ENCODE measurements around the gene PIK3R1.
A peak's percentile ranks its signal among the peaks of the same experiment; 100 is the strongest.

PIK3R1 gene

DNA sequence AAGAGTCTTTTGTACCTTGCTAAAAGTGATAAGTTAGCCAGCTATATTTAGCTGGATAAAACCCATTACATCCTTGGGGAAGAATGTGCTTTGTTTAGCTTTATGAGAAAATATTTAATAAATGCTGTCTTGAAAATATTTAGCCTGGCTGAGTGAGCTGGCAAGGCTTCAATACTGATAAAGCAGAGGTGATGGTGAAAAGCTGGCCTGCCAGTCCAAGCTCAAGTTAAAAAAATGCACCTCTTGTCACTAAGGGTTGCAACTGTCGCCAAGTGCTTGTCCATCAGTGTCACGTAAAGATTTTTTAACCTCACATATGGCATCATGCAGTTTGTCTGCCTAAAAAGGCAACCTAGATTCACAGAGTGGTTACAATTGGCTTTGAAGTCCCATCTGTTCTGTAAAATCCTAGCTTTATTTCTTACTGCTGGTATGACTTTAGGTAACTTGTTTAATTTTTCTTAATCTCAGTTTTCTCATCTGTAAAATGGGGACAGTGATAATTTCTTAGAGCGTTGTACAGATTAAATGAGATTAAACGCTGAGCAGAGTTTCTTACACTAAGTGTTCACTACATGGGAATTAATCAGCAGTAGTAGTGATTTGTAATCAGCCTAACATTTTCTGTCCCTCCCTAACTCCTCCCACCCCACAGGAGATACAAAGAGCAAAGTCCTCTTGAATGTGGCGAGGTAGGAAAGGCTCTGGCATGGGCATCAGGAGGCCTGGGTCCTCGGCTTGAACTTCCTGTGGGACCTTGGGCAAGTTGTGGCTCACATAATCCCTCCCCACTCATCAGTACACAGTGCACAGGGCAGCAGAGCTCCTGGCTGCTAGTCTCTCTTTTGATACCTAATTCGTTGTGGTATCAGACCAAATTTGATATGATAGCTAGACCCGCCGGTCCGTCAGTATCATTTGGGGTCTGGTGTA lies 48.7 kb downstream of the PIK3R1 start:
- Histone ChIP-seq H3K9me3 (ENCODE audit: control insufficient read depth in 5 of 5, low read length in 5 of 5) (no peaks in the 10 kb centered on the region), H3K4me3 (ENCODE audit: low read depth in 1 of 5, low read length in 5 of 5) (no peak overlapping the region), H3K27ac (ENCODE audit: low read depth, low read length) (peak overlapping the region; percentile 82), H3K9ac (ENCODE audit: low read length in 5 of 5) (peak overlapping the region in 3 of 5 donors; percentile 9 to 73 (median 30)), H3K4me1 (ENCODE audit: control insufficient read depth in 5 of 5, insufficient read depth in 5 of 5, low read length in 5 of 5) (peaks cover 8 to 81% (median 75%) of the 10 kb centered on the region in 5 donors), H3K36me3 (ENCODE audit: control insufficient read depth in 5 of 5, insufficient read depth in 5 of 5, low read length in 5 of 5) (no peaks in the 10 kb centered on the region), H3K27me3 (ENCODE audit: control insufficient read depth in 5 of 5, insufficient read depth in 4 of 5, low read length in 5 of 5) (no peaks in the 10 kb centered on the region)

GRCh38 chr5:68265347-68265746 lies 49.8 kb downstream of the PIK3R1 start:
- H3K9me3 ChIP-seq (ENCODE audit: control insufficient read depth in 5 of 5, low read length in 5 of 5): no peaks in the 10 kb centered on the region

GRCh38 chr5:68265822-68266395 lies 50.4 kb downstream of the PIK3R1 start:
- no peak overlapping the region for H3K4me3 ChIP-seq (ENCODE audit: low read depth in 1 of 5, low read length in 5 of 5)
- H3K9me3 ChIP-seq (ENCODE audit: control insufficient read depth in 5 of 5, low read length in 5 of 5): no peaks in the 10 kb centered on the region
- no peaks in the 10 kb centered on the region for H3K36me3 ChIP-seq (ENCODE audit: control insufficient read depth in 5 of 5, insufficient read depth in 5 of 5, low read length in 5 of 5)
- peak overlapping the region; percentile 82 for H3K27ac ChIP-seq (ENCODE audit: low read depth, low read length)
- H3K4me1 ChIP-seq (ENCODE audit: control insufficient read depth in 5 of 5, insufficient read depth in 5 of 5, low read length in 5 of 5): peaks cover 6 to 89% (median 78%) of the 10 kb centered on the region in 5 donors
- peak overlapping the region in 3 of 5 donors; percentile 33 to 73 (median 53) for H3K9ac ChIP-seq (ENCODE audit: low read length in 5 of 5)
- H3K27me3 ChIP-seq (ENCODE audit: control insufficient read depth in 5 of 5, insufficient read depth in 4 of 5, low read length in 5 of 5): no peaks in the 10 kb centered on the region

More at GRCh38 chr5:68265347-68265746, 49.8 kb downstream of the PIK3R1 start:
- H3K4me3 ChIP-seq (ENCODE audit: low read depth in 1 of 5, low read length in 5 of 5): no peak overlapping the region
- peak overlapping the region in 2 of 5 donors; percentile 9 to 73 for H3K9ac ChIP-seq (ENCODE audit: low read length in 5 of 5)
- H3K27me3 ChIP-seq (ENCODE audit: control insufficient read depth in 5 of 5, insufficient read depth in 4 of 5, low read length in 5 of 5): no peaks in the 10 kb centered on the region
- H3K36me3 ChIP-seq (ENCODE audit: control insufficient read depth in 5 of 5, insufficient read depth in 5 of 5, low read length in 5 of 5): no peaks in the 10 kb centered on the region
- peak overlapping the region; percentile 82 for H3K27ac ChIP-seq (ENCODE audit: low read depth, low read length)
- H3K4me1 ChIP-seq (ENCODE audit: control insufficient read depth in 5 of 5, insufficient read depth in 5 of 5, low read length in 5 of 5): peaks cover 8 to 86% (median 76%) of the 10 kb centered on the region in 5 donors

GRCh38 chr5:68266457-68266856 lies 50.9 kb downstream of the PIK3R1 start:
- Histone ChIP-seq H3K27me3 (ENCODE audit: control insufficient read depth in 5 of 5, insufficient read depth in 4 of 5, low read length in 5 of 5) (no peaks in the 10 kb centered on the region), H3K9ac (ENCODE audit: low read length in 5 of 5) (peak overlapping the region in 3 of 5 donors; percentile 51 to 73 (median 73)), H3K27ac (ENCODE audit: low read depth, low read length) (peak overlapping the region; percentile 82), H3K4me1 (ENCODE audit: control insufficient read depth in 5 of 5, insufficient read depth in 5 of 5, low read length in 5 of 5) (peaks cover 6 to 91% (median 78%) of the 10 kb centered on the region in 5 donors), H3K9me3 (ENCODE audit: control insufficient read depth in 5 of 5, low read length in 5 of 5) (no peaks in the 10 kb centered on the region), H3K4me3 (ENCODE audit: low read depth in 1 of 5, low read length in 5 of 5) (no peak overlapping the region), H3K36me3 (ENCODE audit: control insufficient read depth in 5 of 5, insufficient read depth in 5 of 5, low read length in 5 of 5) (no peaks in the 10 kb centered on the region)

DNA sequence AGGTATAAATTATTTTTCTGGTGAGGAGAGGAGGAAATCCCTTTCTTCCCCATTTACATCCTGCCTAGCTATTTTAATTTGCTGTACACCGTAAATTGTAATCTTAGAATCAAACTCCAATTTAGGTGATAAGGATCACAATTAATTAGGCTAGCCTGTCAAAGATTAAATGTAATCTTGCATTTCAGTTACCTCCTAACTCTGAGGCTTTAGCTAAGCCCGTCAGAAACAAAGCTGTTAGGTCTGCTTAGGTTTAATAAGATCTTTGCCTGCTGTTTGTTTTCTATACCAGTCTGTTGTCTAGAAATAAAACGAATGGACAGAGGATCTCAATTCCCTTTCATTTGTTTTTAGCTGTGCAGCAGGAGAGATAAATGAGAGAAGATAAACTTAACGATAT lies 51.5 kb downstream of the PIK3R1 start:
- Histone ChIP-seq H3K27me3 (ENCODE audit: control insufficient read depth in 5 of 5, insufficient read depth in 4 of 5, low read length in 5 of 5) (no peaks in the 10 kb centered on the region), H3K9me3 (ENCODE audit: control insufficient read depth in 5 of 5, low read length in 5 of 5) (no peaks in the 10 kb centered on the region), H3K9ac (ENCODE audit: low read length in 5 of 5) (peak overlapping the region in 4 of 5 donors; percentile 21 to 73 (median 62)), H3K4me3 (ENCODE audit: low read depth in 1 of 5, low read length in 5 of 5) (no peak overlapping the region), H3K4me1 (ENCODE audit: control insufficient read depth in 5 of 5, insufficient read depth in 5 of 5, low read length in 5 of 5) (peaks cover 4 to 91% (median 72%) of the 10 kb centered on the region in 5 donors), H3K27ac (ENCODE audit: low read depth, low read length) (peak overlapping the region; percentile 82), H3K36me3 (ENCODE audit: control insufficient read depth in 5 of 5, insufficient read depth in 5 of 5, low read length in 5 of 5) (no peaks in the 10 kb centered on the region)

- peaks cover 4 to 91% (median 78%) of the 10 kb centered on the region in 5 donors for H3K4me1 ChIP-seq (ENCODE audit: control insufficient read depth in 5 of 5, insufficient read depth in 5 of 5, low read length in 5 of 5)
- H3K9me3 ChIP-seq (ENCODE audit: control insufficient read depth in 5 of 5, low read length in 5 of 5): no peaks in the 10 kb centered on the region
- peak overlapping the region in 1 of 5 donors; percentile 73 for H3K9ac ChIP-seq (ENCODE audit: low read length in 5 of 5)
- no peaks in the 10 kb centered on the region for H3K27me3 ChIP-seq (ENCODE audit: control insufficient read depth in 5 of 5, insufficient read depth in 4 of 5, low read length in 5 of 5)
- H3K27ac ChIP-seq (ENCODE audit: low read depth, low read length): peak overlapping the region; percentile 82
- peak overlapping the region in 1 of 5 donors; percentile 25 for H3K4me3 ChIP-seq (ENCODE audit: low read depth in 1 of 5, low read length in 5 of 5)
- no peaks in the 10 kb centered on the region for H3K36me3 ChIP-seq (ENCODE audit: control insufficient read depth in 5 of 5, insufficient read depth in 5 of 5, low read length in 5 of 5)
These were observed 52.7 kb downstream of the PIK3R1 start for GRCh38 chr5:68268101-68268851.

- Histone ChIP-seq H3K9ac (ENCODE audit: low read length in 5 of 5) (peak overlapping the region in 1 of 5 donors; percentile 4), H3K4me3 (ENCODE audit: low read depth in 1 of 5, low read length in 5 of 5) (peak overlapping the region in 1 of 5 donors; percentile 25), H3K27ac (ENCODE audit: low read depth, low read length) (peak overlapping the region; percentile 82), H3K4me1 (ENCODE audit: control insufficient read depth in 5 of 5, insufficient read depth in 5 of 5, low read length in 5 of 5) (peaks cover 4 to 91% (median 78%) of the 10 kb centered on the region in 5 donors), H3K27me3 (ENCODE audit: control insufficient read depth in 5 of 5, insufficient read depth in 4 of 5, low read length in 5 of 5) (no peaks in the 10 kb centered on the region), H3K9me3 (ENCODE audit: control insufficient read depth in 5 of 5, low read length in 5 of 5) (no peaks in the 10 kb centered on the region), H3K36me3 (ENCODE audit: control insufficient read depth in 5 of 5, insufficient read depth in 5 of 5, low read length in 5 of 5) (peaks cover 0 to 3% (median 1%) of the 10 kb centered on the region in 5 donors)
These were observed 53.2 kb downstream of the PIK3R1 start for GRCh38 chr5:68268852-68269130.

GRCh38 chr5:68269820-68270219 lies 54.3 kb downstream of the PIK3R1 start:
- Histone ChIP-seq H3K4me1 (ENCODE audit: control insufficient read depth in 5 of 5, insufficient read depth in 5 of 5, low read length in 5 of 5) (peaks cover 4 to 92% (median 74%) of the 10 kb centered on the region in 5 donors), H3K27me3 (ENCODE audit: control insufficient read depth in 5 of 5, insufficient read depth in 4 of 5, low read length in 5 of 5) (no peaks in the 10 kb centered on the region), H3K4me3 (ENCODE audit: low read depth in 1 of 5, low read length in 5 of 5) (no peak overlapping the region), H3K27ac (ENCODE audit: low read depth, low read length) (peak overlapping the region; percentile 82), H3K9ac (ENCODE audit: low read length in 5 of 5) (peak overlapping the region in 1 of 5 donors; percentile 6), H3K9me3 (ENCODE audit: control insufficient read depth in 5 of 5, low read length in 5 of 5) (no peaks in the 10 kb centered on the region), H3K36me3 (ENCODE audit: control insufficient read depth in 5 of 5, insufficient read depth in 5 of 5, low read length in 5 of 5) (peaks cover 0 to 10% (median 7%) of the 10 kb centered on the region in 5 donors)

GRCh38 chr5:68270399-68270975 lies 54.9 kb downstream of the PIK3R1 start:
- Histone ChIP-seq H3K9ac (ENCODE audit: low read length in 5 of 5) (no peak overlapping the region), H3K4me3 (ENCODE audit: low read depth in 1 of 5, low read length in 5 of 5) (no peak overlapping the region), H3K36me3 (ENCODE audit: control insufficient read depth in 5 of 5, insufficient read depth in 5 of 5, low read length in 5 of 5) (peaks cover 0 to 11% (median 10%) of the 10 kb centered on the region in 5 donors), H3K27ac (ENCODE audit: low read depth, low read length) (peak overlapping the region; percentile 82), H3K4me1 (ENCODE audit: control insufficient read depth in 5 of 5, insufficient read depth in 5 of 5, low read length in 5 of 5) (peaks cover under 1 to 86% (median 72%) of the 10 kb centered on the region in 5 donors), H3K9me3 (ENCODE audit: control insufficient read depth in 5 of 5, low read length in 5 of 5) (no peaks in the 10 kb centered on the region), H3K27me3 (ENCODE audit: control insufficient read depth in 5 of 5, insufficient read depth in 4 of 5, low read length in 5 of 5) (no peaks in the 10 kb centered on the region)
